ENCODE measurements around the gene RFX2.

DNA sequence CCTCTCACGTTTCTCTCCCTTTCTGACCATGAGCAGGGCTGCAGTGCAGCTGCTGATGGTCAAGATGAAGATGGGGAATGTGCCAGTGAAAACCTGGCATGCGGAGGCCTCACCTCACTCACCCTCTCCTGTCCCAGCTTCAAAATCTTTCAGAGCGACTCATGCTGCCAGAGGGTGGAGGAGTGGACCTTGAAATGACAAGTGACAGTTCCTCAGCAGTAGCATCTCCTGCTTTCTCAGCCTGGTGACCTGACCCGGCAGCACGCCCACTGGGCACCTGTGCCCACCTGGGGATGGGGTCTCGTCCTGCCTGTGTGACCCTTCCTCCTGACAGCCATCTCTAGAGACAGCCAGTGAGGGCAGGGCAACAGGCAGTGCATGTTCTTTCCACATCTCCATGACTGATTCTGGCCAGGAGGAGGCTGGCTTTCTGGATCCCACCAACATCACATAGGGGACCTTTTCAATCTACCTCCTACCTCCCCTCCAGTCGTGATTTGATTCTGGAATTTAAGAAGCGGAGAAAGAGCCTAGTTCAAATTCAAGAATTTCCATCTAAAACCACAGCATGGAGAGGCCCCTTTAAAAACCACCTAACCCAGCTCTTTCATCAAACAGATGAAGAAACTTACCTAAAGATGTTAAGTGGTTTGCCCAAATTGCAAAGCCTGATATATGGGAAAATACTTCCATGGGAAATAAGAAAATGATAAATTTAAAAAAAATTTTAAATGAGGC lies 45.8 kb downstream of the RFX2 start:
- TF ChIP-seq, protein P1, sequence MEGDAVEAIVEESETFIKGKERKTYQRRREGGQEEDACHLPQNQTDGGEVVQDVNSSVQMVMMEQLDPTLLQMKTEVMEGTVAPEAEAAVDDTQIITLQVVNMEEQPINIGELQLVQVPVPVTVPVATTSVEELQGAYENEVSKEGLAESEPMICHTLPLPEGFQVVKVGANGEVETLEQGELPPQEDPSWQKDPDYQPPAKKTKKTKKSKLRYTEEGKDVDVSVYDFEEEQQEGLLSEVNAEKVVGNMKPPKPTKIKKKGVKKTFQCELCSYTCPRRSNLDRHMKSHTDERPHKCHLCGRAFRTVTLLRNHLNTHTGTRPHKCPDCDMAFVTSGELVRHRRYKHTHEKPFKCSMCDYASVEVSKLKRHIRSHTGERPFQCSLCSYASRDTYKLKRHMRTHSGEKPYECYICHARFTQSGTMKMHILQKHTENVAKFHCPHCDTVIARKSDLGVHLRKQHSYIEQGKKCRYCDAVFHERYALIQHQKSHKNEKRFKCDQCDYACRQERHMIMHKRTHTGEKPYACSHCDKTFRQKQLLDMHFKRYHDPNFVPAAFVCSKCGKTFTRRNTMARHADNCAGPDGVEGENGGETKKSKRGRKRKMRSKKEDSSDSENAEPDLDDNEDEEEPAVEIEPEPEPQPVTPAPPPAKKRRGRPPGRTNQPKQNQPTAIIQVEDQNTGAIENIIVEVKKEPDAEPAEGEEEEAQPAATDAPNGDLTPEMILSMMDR (IDR thresholded peaks at IDR 0.05; ENCODE audit: insufficient read depth, low read depth, low read length): no peak
- TF ChIP-seq EZH2 (IDR thresholded peaks at IDR 0.05; ENCODE audit: insufficient read depth, low read length): no peak
